Erythroblast (primary cell): Measurements from ENCODE around the gene MXI1.

Experiments used
- GATA1 ChIP-seq: IDR thresholded peaks from 2 replicates; pipeline ENCODE4 v1.6.1; 2011; ENCODE audit warnings: low read depth, mild to moderate bottlenecking, control low read depth, low read length, moderate library complexity
- POLR2A ChIP-seq: IDR thresholded peaks from 2 replicates; pipeline ENCODE4 v1.6.1; 2011; ENCODE audit warnings: mild to moderate bottlenecking, low read length

- TF ChIP-seq POLR2A (no peak), GATA1 (no peak)
Observed at GRCh38 chr10:110229155-110229554, 21.8 kb downstream of the MXI1 start.
